GM12878 (cell line): ENCODE measurements around the gene PASK.

Experiments used
- ETV6 ChIP-seq, 2 experiments: fragments of 450-650 bp in 1 of 2; IDR thresholded peaks in 1 of 2; conservative IDR thresholded peaks in 1 of 2; 2 replicates each; pipeline ENCODE4 v1.6.1; 2014; ENCODE audit warnings: antibody characterized with exemption in 1 of 2, borderline replicate concordance in 1 of 2, low read depth in 1 of 2, mild to moderate bottlenecking in 1 of 2, moderate library complexity in 1 of 2
- HDAC6 ChIP-seq: fragments of 200-600 bp; sonication (generic); IDR thresholded peaks from one replicate; pipeline ENCODE4 v1.8.0; 2017; ENCODE audit warnings: antibody characterized with exemption; ENCODE audit not compliant: unreplicated experiment
- POLR2A ChIP-seq: IDR thresholded peaks from 2 replicates; pipeline ENCODE4 v1.6.1; 2011; ENCODE audit warnings: low read depth, mild to moderate bottlenecking, low read length
- TF ChIP-seq, protein P1 (sequence below), 3 experiments: IDR thresholded peaks in 2 of 3; conservative IDR thresholded peaks in 1 of 3; 2 replicates each; pipeline ENCODE4 v1.5.1; 2011; ENCODE audit warnings: low read depth in 3 of 3, low read length in 3 of 3, mild to moderate bottlenecking in 3 of 3, control low read depth in 2 of 3, moderate library complexity in 2 of 3, inconsistent platforms in 1 of 3, mixed read lengths in 1 of 3; ENCODE audit not compliant: control insufficient read depth in 2 of 3, insufficient read depth in 1 of 3; ENCODE audit errors: extremely low read depth in 1 of 3
- TF ChIP-seq, protein P2 (sequence below): IDR thresholded peaks from 2 replicates; pipeline ENCODE4 v1.6.1; 2012; ENCODE audit warnings: mild to moderate bottlenecking, low read depth, low read length

DNA sequence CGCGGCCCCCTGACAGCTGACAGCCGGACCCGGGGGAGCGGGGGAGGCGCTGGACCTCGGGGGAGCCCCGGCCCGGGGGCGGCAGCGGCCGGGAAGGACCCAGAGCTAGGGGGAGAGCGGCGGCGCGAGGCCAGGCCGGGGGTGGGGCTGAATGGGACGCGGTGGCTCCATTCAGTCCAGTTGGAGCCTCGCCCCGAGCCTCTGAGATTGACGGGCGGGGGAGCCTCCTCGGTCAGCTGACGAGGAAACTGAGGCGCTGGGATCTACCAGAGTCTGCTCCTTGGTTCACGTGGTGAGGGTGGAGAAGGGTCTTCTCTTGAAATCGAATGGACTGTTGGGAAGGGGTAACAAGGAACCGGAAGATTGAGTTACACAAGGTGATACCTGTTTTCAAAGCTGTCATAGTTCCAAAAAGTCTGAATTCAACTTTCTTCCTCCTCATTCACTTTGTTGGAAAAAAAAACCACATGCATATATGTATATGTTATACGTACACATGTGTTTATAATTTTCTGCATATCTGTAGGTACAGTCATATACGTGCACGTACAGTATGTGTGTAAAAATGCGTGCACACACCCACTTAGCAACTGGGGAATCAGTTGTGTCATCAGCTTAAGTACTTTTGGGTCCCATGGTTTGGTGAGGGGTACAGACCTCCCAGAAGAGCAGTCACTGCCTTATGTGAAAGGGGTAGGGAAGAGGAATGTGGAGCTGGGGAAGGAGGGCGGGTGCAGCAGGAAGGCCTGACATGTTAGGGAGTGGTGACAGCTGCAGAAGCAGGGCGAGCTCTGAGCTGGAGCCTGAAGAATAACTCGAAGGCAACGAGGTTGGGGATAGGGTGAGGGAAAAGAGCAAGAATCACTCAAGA, 1.6 kb upstream of the PASK start:
- TF ChIP-seq HDAC6 (no peak), POLR2A (no peak), ETV6 (conservative IDR thresholded peaks at IDR 0.05 in 1 of 2, IDR thresholded peaks at IDR 0.05 in 1 of 2; ENCODE audit: borderline replicate concordance in 1 of 2, low read depth in 1 of 2) (no peak)
- TF ChIP-seq, protein P1, sequence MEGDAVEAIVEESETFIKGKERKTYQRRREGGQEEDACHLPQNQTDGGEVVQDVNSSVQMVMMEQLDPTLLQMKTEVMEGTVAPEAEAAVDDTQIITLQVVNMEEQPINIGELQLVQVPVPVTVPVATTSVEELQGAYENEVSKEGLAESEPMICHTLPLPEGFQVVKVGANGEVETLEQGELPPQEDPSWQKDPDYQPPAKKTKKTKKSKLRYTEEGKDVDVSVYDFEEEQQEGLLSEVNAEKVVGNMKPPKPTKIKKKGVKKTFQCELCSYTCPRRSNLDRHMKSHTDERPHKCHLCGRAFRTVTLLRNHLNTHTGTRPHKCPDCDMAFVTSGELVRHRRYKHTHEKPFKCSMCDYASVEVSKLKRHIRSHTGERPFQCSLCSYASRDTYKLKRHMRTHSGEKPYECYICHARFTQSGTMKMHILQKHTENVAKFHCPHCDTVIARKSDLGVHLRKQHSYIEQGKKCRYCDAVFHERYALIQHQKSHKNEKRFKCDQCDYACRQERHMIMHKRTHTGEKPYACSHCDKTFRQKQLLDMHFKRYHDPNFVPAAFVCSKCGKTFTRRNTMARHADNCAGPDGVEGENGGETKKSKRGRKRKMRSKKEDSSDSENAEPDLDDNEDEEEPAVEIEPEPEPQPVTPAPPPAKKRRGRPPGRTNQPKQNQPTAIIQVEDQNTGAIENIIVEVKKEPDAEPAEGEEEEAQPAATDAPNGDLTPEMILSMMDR (IDR thresholded peaks at IDR 0.05 in 2 of 3, conservative IDR thresholded peaks at IDR 0.05 in 1 of 3; ENCODE audit: control insufficient read depth in 2 of 3, extremely low read depth in 1 of 3, insufficient read depth in 1 of 3, low read depth in 3 of 3, low read length in 3 of 3): no peak
- TF ChIP-seq, protein P2, sequence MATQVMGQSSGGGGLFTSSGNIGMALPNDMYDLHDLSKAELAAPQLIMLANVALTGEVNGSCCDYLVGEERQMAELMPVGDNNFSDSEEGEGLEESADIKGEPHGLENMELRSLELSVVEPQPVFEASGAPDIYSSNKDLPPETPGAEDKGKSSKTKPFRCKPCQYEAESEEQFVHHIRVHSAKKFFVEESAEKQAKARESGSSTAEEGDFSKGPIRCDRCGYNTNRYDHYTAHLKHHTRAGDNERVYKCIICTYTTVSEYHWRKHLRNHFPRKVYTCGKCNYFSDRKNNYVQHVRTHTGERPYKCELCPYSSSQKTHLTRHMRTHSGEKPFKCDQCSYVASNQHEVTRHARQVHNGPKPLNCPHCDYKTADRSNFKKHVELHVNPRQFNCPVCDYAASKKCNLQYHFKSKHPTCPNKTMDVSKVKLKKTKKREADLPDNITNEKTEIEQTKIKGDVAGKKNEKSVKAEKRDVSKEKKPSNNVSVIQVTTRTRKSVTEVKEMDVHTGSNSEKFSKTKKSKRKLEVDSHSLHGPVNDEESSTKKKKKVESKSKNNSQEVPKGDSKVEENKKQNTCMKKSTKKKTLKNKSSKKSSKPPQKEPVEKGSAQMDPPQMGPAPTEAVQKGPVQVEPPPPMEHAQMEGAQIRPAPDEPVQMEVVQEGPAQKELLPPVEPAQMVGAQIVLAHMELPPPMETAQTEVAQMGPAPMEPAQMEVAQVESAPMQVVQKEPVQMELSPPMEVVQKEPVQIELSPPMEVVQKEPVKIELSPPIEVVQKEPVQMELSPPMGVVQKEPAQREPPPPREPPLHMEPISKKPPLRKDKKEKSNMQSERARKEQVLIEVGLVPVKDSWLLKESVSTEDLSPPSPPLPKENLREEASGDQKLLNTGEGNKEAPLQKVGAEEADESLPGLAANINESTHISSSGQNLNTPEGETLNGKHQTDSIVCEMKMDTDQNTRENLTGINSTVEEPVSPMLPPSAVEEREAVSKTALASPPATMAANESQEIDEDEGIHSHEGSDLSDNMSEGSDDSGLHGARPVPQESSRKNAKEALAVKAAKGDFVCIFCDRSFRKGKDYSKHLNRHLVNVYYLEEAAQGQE: no peak
